Epithelial cell of esophagus (primary cell): Measurements from ENCODE around the gene VN1R5.
"Not testable (repeated sequence)": the region's sequence is repeated elsewhere in the genome, so short reads cannot be mapped to it uniquely, and the experiment has no call there.

Experiments
- DNase-seq: peaks from one replicate; pipeline ENCODE4 v3.0.0; 2010; ENCODE audit warnings: low read depth
- H3K4me3 ChIP-seq: 2 replicates; pipeline ENCODE4 v1.5.1; 2011; ENCODE audit warnings: mild to moderate bottlenecking, low read length, control low read depth
- CTCF ChIP-seq: IDR thresholded peaks from 2 replicates; pipeline ENCODE4 v1.5.1; 2011; ENCODE audit warnings: low read depth, mild to moderate bottlenecking, low read length, control low read depth, inconsistent platforms; ENCODE audit not compliant: insufficient read depth; ENCODE audit errors: missing control alignments

VN1R5 gene

DNA sequence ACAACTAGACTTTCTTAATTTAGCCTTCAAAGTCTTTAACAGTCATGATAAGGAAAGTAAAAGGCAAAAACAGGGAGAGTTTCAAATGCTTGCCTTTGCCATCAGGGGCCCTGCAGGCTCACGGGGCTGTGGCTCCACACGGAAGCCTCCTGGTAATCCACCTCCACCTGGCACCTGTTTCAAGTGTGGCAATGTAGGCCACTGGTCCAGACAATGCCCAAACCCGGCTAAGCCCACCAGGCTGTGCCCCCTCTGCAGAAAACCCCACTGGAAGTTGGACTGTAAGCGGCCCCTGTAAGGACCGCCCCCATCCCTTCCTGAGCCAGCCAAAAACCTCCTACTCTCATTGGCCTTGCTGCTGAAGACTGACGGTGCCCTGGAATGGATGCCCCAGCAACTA is 32.5 kb downstream of the VN1R5 start:
- DNase-seq = no peak
- no peak overlapping the region for H3K4me3 ChIP-seq
- TF ChIP-seq CTCF = no peak

DNA sequence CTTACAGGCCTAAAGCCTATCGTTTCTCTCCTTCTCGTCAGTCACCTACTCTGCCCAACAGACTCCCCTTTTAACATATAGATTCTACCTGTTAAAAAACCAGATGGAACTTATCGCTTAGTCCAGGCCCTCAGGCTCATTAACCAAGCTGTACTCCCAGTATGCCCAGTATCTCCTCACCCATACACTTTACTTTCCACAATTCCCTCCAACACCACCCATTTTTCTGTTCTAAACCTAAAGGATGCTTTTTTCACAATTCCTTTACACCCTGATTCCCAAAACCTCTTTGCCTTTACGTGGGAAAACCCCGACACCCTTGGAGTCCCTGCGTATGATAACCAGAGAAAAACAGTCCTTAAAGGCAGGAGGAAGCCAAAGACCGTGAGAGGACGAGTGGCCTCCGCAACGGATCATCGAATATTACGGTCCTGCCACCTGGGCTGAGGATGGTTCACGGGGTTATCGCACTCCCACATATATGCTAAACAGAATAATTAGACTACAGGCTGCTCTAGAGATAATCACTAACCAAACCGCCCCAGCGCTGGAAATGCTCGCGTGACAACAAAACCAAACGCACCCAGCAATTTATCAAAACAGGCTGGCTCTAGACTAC is 33.5 kb downstream of the VN1R5 start:
- not testable (repeated sequence) for DNase-seq, H3K4me3 ChIP-seq

DNA sequence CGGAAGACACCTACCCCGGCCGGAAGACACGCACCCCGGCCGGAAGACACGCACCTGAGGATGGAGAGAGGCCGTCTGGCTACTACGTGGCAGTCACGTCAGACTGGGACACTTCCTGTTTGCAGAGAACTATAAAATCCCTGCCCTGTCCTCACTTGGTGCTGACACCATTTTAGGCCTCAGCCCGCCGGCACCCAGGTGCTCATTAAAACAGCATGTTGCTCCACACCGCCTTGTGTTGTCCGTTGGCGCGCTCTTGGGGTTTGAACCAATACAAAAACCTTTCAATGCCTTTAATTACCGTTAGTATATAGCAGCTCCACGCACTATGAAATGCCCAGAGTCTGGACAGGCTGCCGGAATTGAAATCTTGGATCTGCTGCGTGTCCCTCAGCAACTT is 34.7 kb downstream of the VN1R5 start:
- H3K4me3 ChIP-seq = no peak overlapping the region
- no peak for DNase-seq
- TF ChIP-seq CTCF = no peak

GRCh38 chr1:247291161-247291560 is 35.3 kb downstream of the VN1R5 start:
- no peak for TF ChIP-seq CTCF
- no peak for DNase-seq
- no peak overlapping the region for H3K4me3 ChIP-seq

DNA sequence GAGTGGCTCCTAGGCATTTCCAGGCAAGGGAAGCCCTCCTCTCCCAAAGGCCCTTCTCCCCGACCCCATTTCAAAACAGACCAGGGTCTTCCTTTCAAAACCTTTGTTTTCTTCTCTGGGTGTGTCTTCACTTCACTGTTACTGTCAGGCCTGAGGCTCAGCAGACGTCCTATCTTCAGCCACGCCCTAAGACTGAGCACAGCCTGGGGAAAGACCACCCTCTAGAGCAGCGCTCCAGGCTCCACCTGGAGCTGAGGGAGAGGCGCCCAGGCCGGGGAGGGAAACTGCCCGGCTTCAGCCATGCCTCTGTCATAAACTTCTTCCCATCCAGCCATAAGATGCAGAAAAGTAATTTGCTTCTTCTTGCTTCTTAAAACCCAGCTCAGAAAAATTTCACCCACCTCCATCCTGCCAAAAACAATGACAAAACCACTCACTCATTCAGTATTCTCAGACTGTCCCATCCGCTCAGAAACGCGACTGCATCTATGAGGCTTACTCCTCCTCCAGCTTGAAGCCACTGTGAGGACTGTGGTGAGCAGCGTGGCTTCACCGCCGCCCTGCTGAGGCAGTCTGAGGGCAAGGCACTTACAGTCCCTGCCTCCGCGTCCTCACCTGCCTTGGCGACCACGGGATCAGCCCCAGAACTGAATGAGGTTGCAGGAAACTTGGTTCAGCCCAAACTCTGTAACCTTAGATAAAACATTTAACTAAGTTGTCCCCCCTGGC is 36.1 kb downstream of the VN1R5 start:
- no peak for DNase-seq
- no peak overlapping the region for H3K4me3 ChIP-seq
- no peak for TF ChIP-seq CTCF

DNA sequence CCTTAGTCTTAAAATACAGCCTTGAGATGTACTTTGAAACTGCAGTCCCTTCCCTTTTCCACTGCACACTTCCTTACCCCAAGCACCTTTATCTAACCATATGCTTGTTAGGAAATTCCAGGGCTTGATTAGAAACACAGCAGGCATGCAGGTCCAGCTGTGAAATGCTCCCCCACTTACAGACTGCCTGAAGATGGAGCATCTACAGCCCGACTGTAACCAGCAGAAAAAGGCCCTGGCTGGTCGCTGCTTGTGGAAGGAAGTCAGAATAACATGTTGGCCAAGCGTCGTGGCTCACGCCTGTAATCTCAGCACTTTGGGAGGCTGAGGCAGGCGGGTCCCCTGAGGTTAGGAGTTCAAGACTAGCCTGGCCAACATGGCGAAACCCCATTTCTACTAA is 37.2 kb downstream of the VN1R5 start:
- no peak for DNase-seq
- H3K4me3 ChIP-seq = no peak overlapping the region
- no peak for TF ChIP-seq CTCF

DNA sequence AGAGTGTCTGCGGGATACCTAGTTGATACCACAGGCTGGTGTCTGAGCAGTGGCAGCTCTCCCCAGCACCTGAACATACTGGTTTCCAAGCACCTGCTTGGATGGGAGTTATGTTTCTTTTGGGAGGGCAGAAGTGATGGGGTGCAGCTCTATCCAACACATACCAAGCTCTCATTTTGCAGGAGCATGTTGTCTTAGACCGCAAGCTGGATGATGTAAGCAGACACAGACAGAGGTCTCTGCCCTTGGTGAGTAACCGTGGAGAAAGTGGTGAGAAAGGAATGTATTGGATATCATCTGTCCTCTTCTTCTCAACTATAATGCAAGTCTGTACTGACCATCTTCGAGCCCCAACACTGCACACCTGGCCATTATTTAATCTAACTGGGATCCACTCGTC is 38.4 kb downstream of the VN1R5 start:
- no peak for TF ChIP-seq CTCF
- no peak overlapping the region for H3K4me3 ChIP-seq
- peak; percentile 39 for DNase-seq
